ENCODE results near the gene CPZ. TPM values are rescaled to one million over a fixed set of nuclear protein-coding genes. Genes with fewer than 3 reads are reported as not detected.

CPZ gene
- polyA plus RNA-seq (2013, experiment 1 of 2), result 20.5 TPM
- 19.9 TPM for polyA plus RNA-seq (2013, experiment 2 of 2)

DNA sequence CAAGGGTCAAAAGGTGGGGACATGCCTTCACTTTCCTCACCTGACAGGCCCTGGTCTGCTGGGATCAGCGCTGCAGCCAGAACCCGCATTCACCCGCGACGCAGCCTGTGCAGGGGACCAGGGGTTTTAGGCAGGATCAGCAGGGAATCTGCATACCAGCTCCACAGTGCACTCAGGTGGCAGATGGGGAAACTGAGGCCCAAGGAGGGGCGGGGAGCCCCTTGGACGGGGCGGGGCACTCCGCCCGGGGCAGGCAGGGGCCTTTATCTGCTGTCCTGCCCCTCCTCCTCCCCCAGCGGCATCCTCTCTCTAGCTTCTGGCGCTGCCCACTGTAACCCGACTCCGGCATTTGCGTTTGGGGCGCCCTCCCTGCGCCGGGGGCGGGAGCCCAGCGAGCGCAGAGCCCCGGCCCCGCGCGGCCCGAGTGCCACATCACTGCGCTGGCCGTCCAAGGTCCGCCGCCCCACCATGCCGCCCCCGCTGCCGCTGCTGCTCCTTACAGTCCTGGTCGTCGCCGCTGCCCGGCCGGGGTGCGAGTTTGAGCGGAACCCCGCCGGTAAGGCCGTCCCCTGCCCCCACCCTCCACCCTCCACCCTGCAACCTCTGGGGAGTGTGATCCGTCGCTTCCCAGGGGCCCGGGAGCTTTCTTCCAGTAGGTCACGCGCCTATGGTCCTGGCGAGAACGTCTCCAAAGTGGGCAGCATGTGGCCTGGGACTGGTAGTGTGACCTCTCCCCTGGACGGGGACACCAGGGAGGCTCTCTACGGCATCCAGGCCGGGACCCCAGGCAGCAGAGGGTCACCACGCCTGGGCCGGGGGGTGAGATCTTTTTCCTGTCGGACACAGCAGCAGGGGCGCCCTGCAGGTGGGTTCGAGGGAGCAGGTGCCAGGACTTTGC, at the start of gene CPZ:
Gene CPZ, plus strand, starts transcription at position 400 of the 898 bp plus-strand sequence. Its CDS starts 69 bp downstream, at position 469.
- no peaks in the 10 kb centered on the region for H3K36me3 ChIP-seq (ENCODE audit: control insufficient read depth, insufficient read depth, low read length)
- H3K4me1 ChIP-seq (ENCODE audit: control insufficient read depth, low read depth, low read length), result peaks cover 8% of the 10 kb centered on the region
- DNase-seq, result peak; percentile 77
- peak within 1 kb of the TSS; percentile 66 for H3K4me3 ChIP-seq (ENCODE audit: low read length)
- peak within 1 kb of the TSS; percentile 83 for H3K4me2 ChIP-seq (ENCODE audit: low read length)
- H4K8ac ChIP-seq (ENCODE audit: low read depth, low read length), result no peak within 1 kb of the TSS
- no peak within 1 kb of the TSS for H2BK120ac ChIP-seq (ENCODE audit: low read depth, low read length)
- no peak within 1 kb of the TSS for H2BK15ac ChIP-seq (replicated peaks; ENCODE audit: low read depth)
- H3K27ac ChIP-seq (ENCODE audit: low read depth, low read length), result peak within 1 kb of the TSS; percentile 39
- peaks cover 23% of the 10 kb centered on the region for H3K79me2 ChIP-seq (ENCODE audit: control insufficient read depth, insufficient read depth, low read length)
- H3K56ac ChIP-seq (ENCODE audit: low read length), result peak within 1 kb of the TSS; percentile 90
- H3K4ac ChIP-seq (ENCODE audit: low read depth, low read length), result peak within 1 kb of the TSS; percentile 44
- no peaks in the 10 kb centered on the region for H3K27me3 ChIP-seq (ENCODE audit: insufficient read depth, low read length, poor library complexity)
- no peak within 1 kb of the TSS for H2AK5ac ChIP-seq (ENCODE audit: low read length)
- H3K79me1 ChIP-seq (ENCODE audit: low read length), result peaks cover 3% of the 10 kb centered on the region
- WGBS (ENCODE audit: extremely low coverage, insufficient coverage, low lambda C conversion rate), result no CpG with 5 or more reads among the region's 58 CpGs
- H3K18ac ChIP-seq (ENCODE audit: low read length), result peak within 1 kb of the TSS; percentile 41
- H3K9ac ChIP-seq (ENCODE audit: low read length), result peak within 1 kb of the TSS; percentile 85
- peak within 1 kb of the TSS; percentile 97 for H3K23ac ChIP-seq (ENCODE audit: low read length)
- peak within 1 kb of the TSS; percentile 25 for H2BK5ac ChIP-seq (ENCODE audit: low read length)
- no peak within 1 kb of the TSS for H4K5ac ChIP-seq (ENCODE audit: low read length)

DNA sequence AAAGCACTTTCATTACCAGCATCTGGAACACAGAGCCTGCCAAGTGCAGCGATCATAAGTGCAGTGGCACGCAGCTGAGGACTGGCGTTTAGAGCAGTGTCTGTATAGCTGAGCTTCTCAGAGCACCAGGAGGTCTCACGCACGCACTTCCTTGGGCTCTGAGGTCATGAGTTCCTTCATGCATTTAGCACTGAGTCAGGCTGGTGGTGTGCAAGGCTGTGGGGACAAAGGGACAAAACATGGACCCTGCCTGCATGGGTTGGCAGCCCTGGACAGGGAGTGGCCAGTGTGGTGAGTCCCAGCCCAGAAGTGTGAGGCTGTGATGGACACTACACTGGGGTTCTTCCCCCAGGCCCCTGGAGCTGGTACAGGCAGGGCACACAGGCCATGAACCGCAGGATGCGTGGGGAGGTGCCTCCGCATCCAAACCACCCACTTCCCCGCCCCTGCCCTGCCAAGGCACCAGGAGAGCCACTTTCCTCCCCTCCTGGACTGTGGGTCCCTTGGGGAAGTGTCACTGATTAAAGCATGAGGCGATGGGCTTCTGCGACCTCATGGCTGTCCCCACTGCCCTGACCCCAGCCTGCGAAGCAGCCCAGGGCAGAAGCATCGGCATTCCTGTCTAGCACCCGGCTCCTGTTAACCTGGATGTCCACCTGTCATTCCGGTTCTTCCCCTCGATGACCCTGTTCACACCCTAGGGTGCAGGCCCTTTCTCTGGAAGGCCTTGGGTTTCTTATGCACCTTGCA, 49.6 kb upstream of the CPZ start:
- no peaks in the 10 kb centered on the region for H3K27me3 ChIP-seq (ENCODE audit: insufficient read depth, low read length, poor library complexity)
- no peak for DNase-seq
- no peak overlapping the region for H3K27ac ChIP-seq (ENCODE audit: low read depth, low read length)
- H3K4ac ChIP-seq (ENCODE audit: low read depth, low read length), result no peak overlapping the region
- H2BK5ac ChIP-seq (ENCODE audit: low read length), result no peak overlapping the region
- H2BK120ac ChIP-seq (ENCODE audit: low read depth, low read length), result no peak overlapping the region
- no peak overlapping the region for H3K23ac ChIP-seq (ENCODE audit: low read length)
- no peak overlapping the region for H3K4me3 ChIP-seq (ENCODE audit: low read length)
- no peak overlapping the region for H3K18ac ChIP-seq (ENCODE audit: low read length)
- H4K5ac ChIP-seq (ENCODE audit: low read length), result no peak overlapping the region
- no peaks in the 10 kb centered on the region for H3K79me2 ChIP-seq (ENCODE audit: control insufficient read depth, insufficient read depth, low read length)
- no peaks in the 10 kb centered on the region for H3K36me3 ChIP-seq (ENCODE audit: control insufficient read depth, insufficient read depth, low read length)
- H4K8ac ChIP-seq (ENCODE audit: low read depth, low read length), result no peak overlapping the region
- H3K56ac ChIP-seq (ENCODE audit: low read length), result no peak overlapping the region
- H3K9ac ChIP-seq (ENCODE audit: low read length), result no peak overlapping the region
- H2AK5ac ChIP-seq (ENCODE audit: low read length), result no peak overlapping the region
- no CpG with 5 or more reads among the region's 16 CpGs for WGBS (ENCODE audit: extremely low coverage, insufficient coverage, low lambda C conversion rate)
- peaks cover 3% of the 10 kb centered on the region for H3K4me1 ChIP-seq (ENCODE audit: control insufficient read depth, low read depth, low read length)
- no peak overlapping the region for H2BK15ac ChIP-seq (replicated peaks; ENCODE audit: low read depth)
- no peaks in the 10 kb centered on the region for H3K79me1 ChIP-seq (ENCODE audit: low read length)
- H3K4me2 ChIP-seq (ENCODE audit: low read length), result no peak overlapping the region

DNA sequence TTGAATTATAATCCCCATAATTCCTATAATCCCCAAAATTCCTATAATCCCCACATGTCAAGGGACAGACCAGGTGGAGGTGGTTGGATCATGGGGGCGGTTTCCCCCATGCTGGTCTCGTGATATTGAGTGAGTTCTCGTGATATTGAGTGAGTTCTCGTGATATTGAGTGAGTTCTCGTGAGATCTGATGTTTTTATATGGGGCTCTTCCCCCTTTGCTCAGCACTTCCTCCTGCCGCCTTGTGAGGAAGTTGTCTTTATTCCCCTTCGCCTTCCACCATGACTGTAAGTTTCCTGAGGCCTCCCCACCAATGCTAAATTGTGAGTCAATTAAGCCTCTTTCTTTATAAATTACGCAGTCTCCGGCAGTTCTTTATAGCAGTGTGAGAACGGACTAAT, 48.9 kb upstream of the CPZ start:
- no peaks in the 10 kb centered on the region for H3K36me3 ChIP-seq (ENCODE audit: control insufficient read depth, insufficient read depth, low read length)
- H3K4ac ChIP-seq (ENCODE audit: low read depth, low read length), result no peak overlapping the region
- H2BK15ac ChIP-seq (replicated peaks; ENCODE audit: low read depth), result no peak overlapping the region
- no peak overlapping the region for H3K56ac ChIP-seq (ENCODE audit: low read length)
- peaks cover 3% of the 10 kb centered on the region for H3K4me1 ChIP-seq (ENCODE audit: control insufficient read depth, low read depth, low read length)
- H3K27me3 ChIP-seq (ENCODE audit: insufficient read depth, low read length, poor library complexity), result no peaks in the 10 kb centered on the region
- H3K23ac ChIP-seq (ENCODE audit: low read length), result no peak overlapping the region
- no peak overlapping the region for H2BK120ac ChIP-seq (ENCODE audit: low read depth, low read length)
- no peak overlapping the region for H4K5ac ChIP-seq (ENCODE audit: low read length)
- H2BK5ac ChIP-seq (ENCODE audit: low read length), result no peak overlapping the region
- no peak overlapping the region for H3K9ac ChIP-seq (ENCODE audit: low read length)
- H2AK5ac ChIP-seq (ENCODE audit: low read length), result no peak overlapping the region
- DNase-seq, result no peak
- H3K79me1 ChIP-seq (ENCODE audit: low read length), result no peaks in the 10 kb centered on the region
- H3K79me2 ChIP-seq (ENCODE audit: control insufficient read depth, insufficient read depth, low read length), result no peaks in the 10 kb centered on the region
- no peak overlapping the region for H4K8ac ChIP-seq (ENCODE audit: low read depth, low read length)
- no peak overlapping the region for H3K27ac ChIP-seq (ENCODE audit: low read depth, low read length)
- H3K4me3 ChIP-seq (ENCODE audit: low read length), result no peak overlapping the region
- H3K4me2 ChIP-seq (ENCODE audit: low read length), result no peak overlapping the region
- H3K18ac ChIP-seq (ENCODE audit: low read length), result no peak overlapping the region
- WGBS (ENCODE audit: extremely low coverage, insufficient coverage, low lambda C conversion rate), result no CpG with 5 or more reads among the region's 10 CpGs

DNA sequence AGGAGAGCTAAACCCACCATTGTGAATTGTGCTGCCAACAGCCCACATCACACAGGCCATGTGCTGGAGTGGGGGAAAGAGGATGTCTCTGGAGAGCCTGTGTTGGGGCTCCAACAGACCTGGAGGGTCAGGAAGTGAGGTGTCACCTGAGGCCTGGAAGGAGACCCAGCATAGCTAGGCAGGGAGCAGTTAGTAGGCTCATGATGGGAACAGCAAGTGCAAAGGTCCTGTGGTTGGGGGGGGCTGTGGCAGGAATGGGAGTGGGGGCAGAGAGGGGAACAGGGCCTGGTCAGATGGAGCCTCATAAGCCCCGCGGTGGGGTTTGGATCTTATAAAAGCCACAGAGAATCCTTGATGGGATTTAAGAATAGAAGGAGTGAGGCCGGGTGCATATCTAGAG, 48.3 kb upstream of the CPZ start:
- no peak overlapping the region for H2BK5ac ChIP-seq (ENCODE audit: low read length)
- no peak overlapping the region for H3K23ac ChIP-seq (ENCODE audit: low read length)
- no peak overlapping the region for H2AK5ac ChIP-seq (ENCODE audit: low read length)
- no peaks in the 10 kb centered on the region for H3K79me1 ChIP-seq (ENCODE audit: low read length)
- peaks cover 3% of the 10 kb centered on the region for H3K4me1 ChIP-seq (ENCODE audit: control insufficient read depth, low read depth, low read length)
- H3K36me3 ChIP-seq (ENCODE audit: control insufficient read depth, insufficient read depth, low read length), result no peaks in the 10 kb centered on the region
- H3K4ac ChIP-seq (ENCODE audit: low read depth, low read length), result no peak overlapping the region
- H2BK15ac ChIP-seq (replicated peaks; ENCODE audit: low read depth), result no peak overlapping the region
- no peak overlapping the region for H2BK120ac ChIP-seq (ENCODE audit: low read depth, low read length)
- no peak overlapping the region for H3K56ac ChIP-seq (ENCODE audit: low read length)
- H3K27ac ChIP-seq (ENCODE audit: low read depth, low read length), result no peak overlapping the region
- H4K8ac ChIP-seq (ENCODE audit: low read depth, low read length), result no peak overlapping the region
- H3K4me2 ChIP-seq (ENCODE audit: low read length), result no peak overlapping the region
- no peaks in the 10 kb centered on the region for H3K27me3 ChIP-seq (ENCODE audit: insufficient read depth, low read length, poor library complexity)
- H4K5ac ChIP-seq (ENCODE audit: low read length), result no peak overlapping the region
- DNase-seq, result no peak
- no peak overlapping the region for H3K9ac ChIP-seq (ENCODE audit: low read length)
- H3K79me2 ChIP-seq (ENCODE audit: control insufficient read depth, insufficient read depth, low read length), result no peaks in the 10 kb centered on the region
- no peak overlapping the region for H3K18ac ChIP-seq (ENCODE audit: low read length)
- WGBS (ENCODE audit: extremely low coverage, insufficient coverage, low lambda C conversion rate), result no CpG with 5 or more reads among the region's 3 CpGs
- no peak overlapping the region for H3K4me3 ChIP-seq (ENCODE audit: low read length)

DNA sequence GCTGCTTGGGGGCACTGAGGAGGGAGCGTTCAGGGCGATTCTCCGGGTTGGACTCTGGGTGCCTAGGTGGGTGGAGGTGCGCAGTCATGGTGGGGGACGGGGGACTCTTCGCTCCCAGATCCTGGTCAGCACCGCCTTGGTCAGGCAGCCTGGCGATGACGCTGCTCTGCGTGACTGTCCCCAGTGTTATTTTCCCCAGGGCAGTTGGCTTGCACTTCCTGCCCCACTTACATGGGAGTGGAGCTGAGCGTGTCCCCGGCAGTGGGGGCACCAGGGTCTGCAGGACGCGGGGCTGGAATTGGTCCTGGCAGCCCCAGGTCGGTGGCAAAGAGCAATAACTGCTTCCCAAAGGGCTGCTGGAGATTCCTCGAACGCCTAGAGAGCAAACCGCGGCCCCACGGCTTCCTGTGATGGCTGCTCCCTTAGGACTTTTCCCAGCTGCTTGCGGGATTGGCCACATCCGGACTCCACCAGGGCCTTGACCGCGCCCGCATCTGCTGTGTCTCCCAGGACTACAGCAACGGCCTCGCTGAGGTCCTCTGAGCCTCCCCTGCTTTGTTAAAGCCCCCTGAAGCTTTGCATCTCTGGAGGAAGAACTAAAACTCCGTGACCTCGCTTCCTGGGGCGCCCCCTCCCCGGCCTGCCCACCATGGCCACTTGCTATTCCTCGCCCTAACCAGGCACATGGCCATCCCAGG, 47.7 kb upstream of the CPZ start:
- no peak overlapping the region for H3K23ac ChIP-seq (ENCODE audit: low read length)
- no peak overlapping the region for H3K27ac ChIP-seq (ENCODE audit: low read depth, low read length)

More for the DNA sequence above, 47.7 kb upstream of the CPZ start:
- Histone ChIP-seq H2AK5ac (ENCODE audit: low read length) (peak overlapping the region; percentile 38), H3K27me3 (ENCODE audit: insufficient read depth, low read length, poor library complexity) (no peaks in the 10 kb centered on the region), H3K79me1 (ENCODE audit: low read length) (no peaks in the 10 kb centered on the region), H3K4me1 (ENCODE audit: control insufficient read depth, low read depth, low read length) (peaks cover 3% of the 10 kb centered on the region), H3K9ac (ENCODE audit: low read length) (no peak overlapping the region), H4K5ac (ENCODE audit: low read length) (no peak overlapping the region), H3K4me3 (ENCODE audit: low read length) (no peak overlapping the region), H3K18ac (ENCODE audit: low read length) (peak overlapping the region; percentile 4), H2BK5ac (ENCODE audit: low read length) (no peak overlapping the region), H3K79me2 (ENCODE audit: control insufficient read depth, insufficient read depth, low read length) (no peaks in the 10 kb centered on the region), H3K36me3 (ENCODE audit: control insufficient read depth, insufficient read depth, low read length) (no peaks in the 10 kb centered on the region), H4K8ac (ENCODE audit: low read depth, low read length) (no peak overlapping the region), H3K4me2 (ENCODE audit: low read length) (no peak overlapping the region), H2BK15ac (replicated peaks; ENCODE audit: low read depth) (no peak overlapping the region), H3K4ac (ENCODE audit: low read depth, low read length) (no peak overlapping the region), H2BK120ac (ENCODE audit: low read depth, low read length) (no peak overlapping the region), H3K56ac (ENCODE audit: low read length) (peak overlapping the region; percentile 56)
- no CpG with 5 or more reads among the region's 32 CpGs for WGBS (ENCODE audit: extremely low coverage, insufficient coverage, low lambda C conversion rate)
- no peak for DNase-seq
